ENCODE measurements around the gene C14orf180. TPM values are rescaled to one million over a fixed set of nuclear protein-coding genes. Genes with fewer than 3 reads are reported as not detected.
"Not testable (repeated sequence)": the region's sequence is repeated elsewhere in the genome, so short reads cannot be mapped to it uniquely, and the experiment has no call there.

C14orf180 gene
- total RNA-seq, 1 experiment from 2014 or later: not detected

DNA sequence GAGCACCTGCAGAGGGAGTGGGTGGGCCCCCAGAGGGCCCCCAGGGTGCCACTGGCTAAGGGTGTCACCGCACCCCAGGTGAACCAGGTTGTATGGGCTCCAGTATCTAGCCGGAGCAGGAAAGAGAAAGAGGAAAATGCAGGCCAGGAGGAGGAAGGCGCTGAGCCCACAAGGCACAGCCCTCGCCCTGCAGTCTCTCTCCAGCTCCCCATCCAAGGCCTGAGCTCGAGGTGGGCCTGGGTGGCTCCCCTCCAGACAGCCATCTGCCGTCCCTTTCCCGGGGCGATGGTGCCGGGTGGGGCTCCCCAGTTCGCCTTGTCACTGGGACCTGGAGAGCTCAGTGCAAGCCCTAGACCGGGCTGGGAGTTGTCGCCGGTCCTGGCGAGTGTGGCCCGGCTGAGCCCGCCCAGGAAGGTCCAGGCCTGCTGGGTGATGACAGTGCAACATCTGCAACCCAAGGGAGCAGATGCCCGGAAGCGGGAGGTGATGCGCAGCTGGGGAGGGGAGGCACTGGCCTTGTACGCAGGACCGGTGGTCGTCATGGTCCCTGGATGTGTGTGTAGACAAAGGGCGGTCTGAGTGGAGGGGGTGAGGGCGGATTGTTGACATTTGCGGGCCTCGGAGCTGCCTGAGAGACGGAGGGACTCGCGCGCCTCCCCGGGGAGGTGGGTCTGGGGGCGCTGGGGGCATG lies 24.3 kb downstream of the C14orf180 start:
- DNase-seq (ENCODE audit: extremely low read depth, low read depth): no peak

DNA sequence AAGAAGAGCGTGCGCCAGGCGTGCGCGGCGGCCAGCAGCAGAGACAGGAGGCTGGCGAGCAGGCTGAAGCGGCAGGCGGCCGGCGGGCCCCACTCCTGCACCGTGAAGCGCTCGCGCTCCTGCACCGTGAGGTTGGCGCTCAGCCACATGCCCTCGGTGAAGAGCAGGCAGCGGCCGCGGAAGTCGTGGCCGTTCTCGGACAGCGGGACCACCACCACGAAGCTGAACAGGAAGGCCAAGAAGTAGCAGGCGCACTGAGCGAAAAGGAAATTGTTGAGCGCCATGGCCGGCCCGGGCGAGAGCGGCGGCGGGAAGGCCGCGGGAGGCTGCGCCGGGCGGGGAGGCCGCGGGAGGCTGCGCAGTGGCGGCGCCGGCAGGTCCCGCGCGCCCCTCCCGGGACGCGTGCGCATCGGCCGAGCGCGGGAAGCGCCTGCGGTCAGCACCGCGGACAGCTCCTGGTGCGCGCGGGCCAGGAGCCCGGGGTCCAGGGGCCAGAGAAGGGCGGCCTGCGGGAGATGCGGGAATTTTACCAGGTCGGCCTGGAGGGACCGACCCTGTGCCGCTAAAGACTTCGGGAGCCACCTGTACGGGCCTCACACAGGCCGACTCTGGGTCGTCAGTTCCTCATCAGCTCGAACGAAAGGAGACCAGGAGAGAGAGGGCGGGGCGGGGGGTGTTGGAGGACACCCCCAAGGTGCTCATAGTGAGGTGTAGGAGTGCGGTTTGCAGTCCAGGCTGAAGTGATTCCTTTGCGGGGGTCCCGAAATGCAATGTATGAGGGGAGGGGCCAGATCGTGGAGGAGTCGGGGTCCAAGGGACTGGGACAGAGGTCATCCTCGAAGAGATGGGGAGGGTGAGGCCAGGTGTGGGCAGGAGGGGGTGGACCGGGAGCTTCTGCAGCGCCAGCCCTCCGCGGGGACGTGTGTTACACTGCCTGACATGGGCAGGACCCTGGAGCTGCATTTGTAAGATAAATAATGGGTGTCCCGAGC lies 25.2 kb downstream of the C14orf180 start, which contains the start of gene TMEM179:
Gene TMEM179, minus strand, starts transcription at position 315 of the 992 bp plus-strand sequence. Its CDS starts 31 bp downstream, at position 284.
- peak; percentile 50 for DNase-seq (ENCODE audit: extremely low read depth, low read depth)

DNA sequence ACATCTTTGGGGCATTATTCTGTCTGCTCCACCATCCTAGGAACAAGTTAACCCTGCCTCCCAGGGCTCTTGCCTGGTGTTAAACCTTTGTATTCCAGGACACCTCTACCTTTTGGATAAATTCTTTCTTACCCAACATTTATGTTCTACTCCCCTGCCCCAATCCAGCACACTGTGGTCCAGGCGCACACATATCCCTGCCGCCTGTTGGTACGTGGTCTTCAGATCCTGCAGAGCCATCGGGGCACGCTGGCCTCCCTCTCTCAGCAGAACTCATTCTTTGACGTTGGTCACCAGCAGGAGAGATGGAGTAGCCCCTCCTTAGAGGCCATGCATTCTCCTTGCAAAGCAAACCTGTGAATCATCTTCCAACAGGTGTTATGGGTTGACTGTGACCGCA lies 30.1 kb downstream of the C14orf180 start:
- no peak for DNase-seq (ENCODE audit: extremely low read depth, low read depth)

- no peak for DNase-seq (ENCODE audit: extremely low read depth, low read depth)
These were observed 31.3 kb downstream of the C14orf180 start for GRCh38 chr14:104610749-104611310.

GRCh38 chr14:104611881-104612280 lies 32.3 kb downstream of the C14orf180 start:
- no peak for DNase-seq (ENCODE audit: extremely low read depth, low read depth)

GRCh38 chr14:104614126-104614812 lies 34.7 kb downstream of the C14orf180 start:
- DNase-seq (ENCODE audit: extremely low read depth, low read depth): no peak

- DNase-seq (ENCODE audit: extremely low read depth, low read depth): no peak
These were observed 45.4 kb downstream of the C14orf180 start for GRCh38 chr14:104624939-104625338.

DNA sequence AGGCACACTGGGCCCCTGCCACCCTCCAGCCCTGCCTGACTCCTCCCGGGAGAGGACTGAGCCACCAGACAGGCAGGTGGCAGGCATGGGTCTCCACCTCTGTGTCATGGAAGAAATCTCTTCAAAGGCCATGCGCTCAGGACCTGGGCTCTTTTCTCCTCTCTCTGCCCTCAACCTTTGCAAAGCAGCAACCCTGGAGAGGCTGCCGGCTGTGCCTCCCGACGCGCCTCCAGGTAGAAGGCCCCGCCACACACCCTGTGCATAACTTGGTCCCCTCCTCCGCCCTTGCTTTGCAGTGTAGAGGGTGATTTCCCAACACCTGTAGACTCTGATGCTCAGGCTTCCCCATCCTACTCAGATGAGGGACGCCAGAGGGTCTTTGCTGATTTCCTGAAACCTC lies 53.2 kb downstream of the C14orf180 start:
- DNase-seq (ENCODE audit: extremely low read depth, low read depth): no peak

DNA sequence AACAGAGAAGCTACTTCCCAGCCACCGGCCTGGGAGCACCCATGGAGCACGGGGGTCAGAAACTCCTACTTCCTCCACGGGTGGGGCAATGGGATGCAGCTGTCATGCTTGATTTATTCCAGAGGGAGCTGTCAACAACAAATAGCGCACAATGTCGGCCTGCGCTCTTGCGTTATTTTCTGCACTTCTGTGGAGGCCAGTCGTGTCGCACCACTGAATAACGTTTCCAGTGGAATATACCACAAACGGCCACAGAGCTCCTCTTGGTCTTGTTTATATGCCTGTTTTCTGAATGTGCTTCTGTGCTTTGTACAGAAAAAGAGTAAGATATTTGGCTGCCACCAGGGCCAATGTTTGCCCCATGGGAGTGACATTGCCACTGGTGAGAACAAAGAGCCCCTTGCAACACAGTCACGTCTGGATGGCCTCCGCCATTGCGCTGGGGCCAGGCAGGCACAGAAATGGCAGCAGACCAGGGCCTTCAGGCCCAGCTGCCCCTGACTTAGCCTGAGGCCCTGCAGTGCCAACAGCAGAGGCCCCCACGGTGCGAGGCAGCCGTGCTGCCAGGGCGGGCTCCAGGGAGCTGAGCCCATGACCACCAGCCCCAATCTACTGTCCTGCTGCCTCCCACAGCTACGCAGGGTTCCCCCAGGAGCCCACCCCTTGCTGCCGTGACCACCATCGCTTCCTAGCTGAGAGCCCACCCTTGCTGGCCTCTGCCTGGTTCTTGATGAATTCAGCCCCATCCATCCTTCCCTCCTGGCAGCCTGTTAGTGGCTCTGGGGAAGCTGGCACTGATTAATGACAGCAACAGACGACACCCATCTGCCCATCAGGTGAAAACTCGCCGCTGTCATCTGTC lies 53.9 kb downstream of the C14orf180 start:
- DNase-seq (ENCODE audit: extremely low read depth, low read depth): no peak

GRCh38 chr14:104634138-104634760 lies 54.7 kb downstream of the C14orf180 start:
- no peak for DNase-seq (ENCODE audit: extremely low read depth, low read depth)

DNA sequence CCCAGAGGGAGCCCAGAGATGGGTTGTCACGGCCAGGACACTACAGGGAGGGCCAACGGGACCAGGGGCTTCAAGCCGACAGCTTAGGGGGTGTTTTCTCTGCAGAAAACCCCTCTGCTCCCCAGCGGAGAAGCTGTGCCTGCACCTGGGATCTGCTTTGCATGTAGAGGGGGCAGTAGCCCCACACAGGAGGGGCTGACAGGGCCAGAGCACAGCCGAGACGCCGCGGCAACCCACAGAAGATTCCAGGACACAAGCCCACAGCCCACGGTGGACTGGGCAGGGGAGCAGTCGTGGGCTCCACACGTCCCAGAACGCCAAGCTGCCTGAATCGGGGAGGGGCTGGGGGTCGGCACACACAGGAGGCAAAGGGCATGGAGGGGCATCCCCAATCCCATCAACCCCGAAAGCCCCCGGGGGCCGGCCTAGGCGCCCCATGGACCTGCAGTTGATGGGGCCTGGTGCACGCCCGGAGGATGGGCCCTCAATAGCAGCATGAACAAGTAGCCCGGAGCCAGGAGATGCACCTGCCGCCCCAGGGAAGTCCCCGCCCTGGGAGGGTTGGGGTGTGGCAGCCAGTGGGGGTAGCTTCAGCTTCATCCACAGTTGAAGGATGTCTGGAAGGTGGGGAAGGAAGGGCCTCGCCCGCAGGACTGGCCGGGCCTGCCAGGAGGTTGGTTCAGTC lies 55.5 kb downstream of the C14orf180 start:
- no peak for DNase-seq (ENCODE audit: extremely low read depth, low read depth)

DNA sequence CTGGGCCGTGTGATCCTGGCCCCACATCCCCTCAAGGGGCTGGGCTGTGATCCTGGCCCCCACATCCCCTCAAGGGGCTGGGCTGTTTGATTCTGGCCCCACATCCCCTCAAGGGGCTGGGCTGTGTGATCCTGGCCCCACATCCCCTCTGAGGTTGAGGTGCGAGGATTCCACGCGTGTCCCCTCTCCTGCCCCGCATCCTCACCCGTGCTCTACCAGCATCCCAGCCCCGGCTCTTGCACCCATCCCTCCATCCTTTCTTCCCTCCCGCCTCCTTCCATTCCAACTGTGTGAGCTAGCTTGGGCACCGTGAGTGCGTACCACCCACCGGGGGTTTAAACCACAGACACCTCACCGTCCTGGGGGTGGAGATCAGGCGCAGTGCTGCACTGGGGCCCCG lies 56.2 kb downstream of the C14orf180 start:
- DNase-seq (ENCODE audit: extremely low read depth, low read depth): no peak

DNA sequence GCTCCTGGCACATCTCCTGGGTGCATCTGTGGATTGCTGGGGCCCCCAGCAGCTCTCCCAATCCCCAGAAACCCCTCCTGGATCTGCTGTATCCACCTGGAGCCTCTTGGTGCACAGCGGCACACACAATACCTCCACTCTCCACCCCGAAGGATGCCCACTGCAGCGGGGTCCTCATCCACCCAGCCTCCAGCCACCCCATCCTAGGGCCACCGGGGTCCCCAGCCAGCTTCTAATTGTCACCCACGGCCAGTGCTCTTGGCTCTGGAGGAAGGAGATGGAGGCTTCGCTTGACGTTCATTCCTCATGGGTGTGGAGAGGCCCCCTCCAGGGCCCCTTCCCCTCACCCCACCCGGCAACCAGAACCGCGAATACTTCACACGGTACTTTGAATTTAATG lies 56.6 kb downstream of the C14orf180 start:
- DNase-seq (ENCODE audit: extremely low read depth, low read depth): no peak

- not testable (repeated sequence) for DNase-seq (ENCODE audit: extremely low read depth, low read depth)
These were observed 57.4 kb downstream of the C14orf180 start for GRCh38 chr14:104636846-104637545.

DNA sequence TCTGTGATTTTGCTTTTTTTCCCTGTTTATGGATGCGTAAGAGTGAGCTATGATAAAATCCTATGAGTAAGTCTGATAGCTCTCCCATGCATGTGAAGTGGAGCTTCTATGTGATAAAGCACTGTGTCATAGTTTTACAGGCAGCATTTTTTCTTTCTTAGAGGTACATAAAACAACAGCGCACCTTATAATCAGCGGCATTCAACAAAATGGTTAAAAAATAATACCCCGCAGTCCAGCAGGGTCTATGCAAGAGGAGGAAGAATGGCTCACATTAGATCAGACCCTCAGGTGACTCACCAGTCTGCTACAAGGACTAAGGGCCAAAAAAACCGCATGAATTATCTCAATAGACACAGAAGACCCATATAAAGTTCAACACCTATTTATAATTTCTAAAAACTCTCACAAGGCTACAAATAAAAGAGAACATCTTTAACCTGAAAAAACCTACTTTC lies 58.0 kb downstream of the C14orf180 start:
- no peak for DNase-seq (ENCODE audit: extremely low read depth, low read depth)

- DNase-seq (ENCODE audit: extremely low read depth, low read depth): no peak
These were observed 58.6 kb downstream of the C14orf180 start for GRCh38 chr14:104638190-104638589.

GRCh38 chr14:104638927-104639450 lies 59.4 kb downstream of the C14orf180 start:
- no peak for DNase-seq (ENCODE audit: extremely low read depth, low read depth)

DNA sequence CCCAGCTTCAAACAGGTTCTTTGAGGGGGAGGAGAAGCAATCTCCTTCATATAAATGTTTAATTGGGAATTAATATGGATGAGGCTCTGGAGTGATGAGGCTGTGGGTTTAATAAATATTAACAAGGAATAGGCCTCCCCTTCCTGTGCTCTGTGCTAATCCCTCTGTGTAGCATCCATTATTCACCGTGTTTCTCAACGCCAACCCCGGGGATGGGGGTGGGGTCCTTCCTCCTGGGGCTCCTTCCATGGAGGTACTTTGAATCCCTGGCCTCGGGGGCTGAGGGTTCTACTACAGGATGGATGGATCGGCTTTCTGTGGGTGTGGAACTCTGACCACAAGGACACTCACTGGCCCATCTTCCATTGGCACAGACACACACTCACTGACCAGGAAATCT lies 59.9 kb downstream of the C14orf180 start:
- DNase-seq (ENCODE audit: extremely low read depth, low read depth): no peak

All from NCI-H460 (cell line).